A172 (cell line): ENCODE measurements around the gene ZBTB44. TPM values are rescaled to one million over a fixed set of nuclear protein-coding genes. Genes with fewer than 3 reads are reported as not detected.
"Not testable (repeated sequence)": the region's sequence is repeated elsewhere in the genome, so short reads cannot be mapped to it uniquely, and the experiment has no call there.

Experiments
- DNase-seq: peaks from one replicate; pipeline ENCODE4 v3.0.0-alpha.2; 2015; ENCODE audit warnings: low spot score
- total RNA-seq: library from RNA; depleted of rRNA; stranded (reverse); fragments of >200 nt; shearing (Covaris generic); gene quantifications from 2 replicates; pipeline ENCODE4 v1.2.3, GENCODE V29; 2014

Gene ZBTB44
- total RNA-seq, 1 experiment from 2014 or later, result 14.5 TPM

- no peak for DNase-seq
These were observed 1.1 kb downstream of the ZBTB44 start for GRCh38 chr11:130313383-130314183.

GRCh38 chr11:130312046-130312445 is 2.7 kb downstream of the ZBTB44 start:
- no peak for DNase-seq

DNA sequence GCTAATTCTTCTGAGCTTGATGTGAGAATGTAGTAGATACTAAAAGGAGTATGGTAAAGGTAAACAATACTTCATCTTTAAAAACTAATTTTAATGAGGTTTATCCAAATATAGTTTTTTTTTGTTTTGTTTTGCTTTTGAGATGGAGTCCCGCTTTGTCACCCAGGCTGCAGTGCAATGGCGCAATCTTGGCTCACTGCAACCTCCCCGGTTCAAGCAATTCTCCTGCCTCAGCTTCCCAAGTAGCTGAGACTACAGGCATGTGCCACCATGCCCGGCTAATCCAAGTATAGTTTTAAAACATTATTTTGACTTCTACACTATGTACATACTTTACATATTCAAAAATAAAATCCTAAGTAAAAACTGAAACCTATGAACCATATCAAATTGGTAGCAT is 4.1 kb downstream of the ZBTB44 start:
- no peak for DNase-seq

DNA sequence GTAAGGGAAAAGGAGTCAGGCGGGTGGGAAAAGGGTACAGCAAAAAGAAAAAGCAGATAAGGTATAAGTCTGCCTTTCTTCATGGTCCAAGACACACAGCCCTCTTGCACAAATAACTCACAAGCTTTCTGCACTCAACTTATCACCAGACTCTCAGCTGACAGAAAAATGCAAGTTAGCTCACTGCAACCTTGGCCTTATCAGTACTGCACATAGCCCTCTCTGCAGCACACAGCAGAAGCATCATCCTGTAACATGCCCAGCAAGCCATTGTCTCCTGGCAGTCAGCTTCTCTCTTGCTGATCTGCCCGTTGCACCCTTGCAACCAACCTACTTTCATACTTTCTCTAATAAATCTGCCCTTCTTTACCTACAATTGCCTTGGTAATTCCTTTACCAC is 5.8 kb downstream of the ZBTB44 start:
- no peak for DNase-seq

DNA sequence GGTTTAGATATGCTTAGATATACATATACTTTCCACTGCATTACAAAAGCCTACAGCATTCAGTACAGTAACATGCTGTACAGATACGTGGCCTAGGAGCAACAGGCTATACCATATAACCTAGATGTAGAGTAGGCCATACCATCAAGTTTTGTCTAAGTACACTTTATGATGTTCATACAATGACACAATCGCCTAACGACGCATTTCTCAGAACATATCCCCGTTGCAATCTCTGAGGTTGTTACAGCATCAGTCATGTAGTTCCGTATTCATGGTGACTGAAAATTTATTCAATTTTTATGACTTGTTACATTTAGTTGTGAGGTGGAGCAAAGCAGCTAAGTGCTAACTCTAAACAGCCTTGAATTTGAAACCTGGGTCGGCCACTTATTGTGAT is 6.7 kb downstream of the ZBTB44 start:
- no peak for DNase-seq

DNA sequence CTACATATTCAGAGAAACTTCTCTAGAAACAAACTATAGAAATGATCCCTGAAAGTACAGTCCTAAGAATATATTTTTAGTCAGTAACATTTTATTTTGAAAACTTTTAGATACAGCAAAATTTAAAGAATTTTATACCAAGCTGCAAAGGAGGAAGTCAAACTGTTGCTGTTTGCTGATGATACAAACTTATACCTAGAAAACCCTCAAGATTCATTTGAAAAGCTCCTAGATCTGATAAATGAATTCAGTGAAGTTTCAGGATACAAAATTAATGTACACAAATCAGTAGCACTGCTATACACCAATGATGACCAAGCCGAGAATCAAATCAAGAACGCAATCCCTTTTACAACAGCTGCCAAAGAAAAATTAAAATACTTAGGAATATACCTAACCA is 10.1 kb downstream of the ZBTB44 start:
- DNase-seq, result no peak

GRCh38 chr11:130301002-130301401 is 13.7 kb downstream of the ZBTB44 start:
- DNase-seq, result no peak

DNA sequence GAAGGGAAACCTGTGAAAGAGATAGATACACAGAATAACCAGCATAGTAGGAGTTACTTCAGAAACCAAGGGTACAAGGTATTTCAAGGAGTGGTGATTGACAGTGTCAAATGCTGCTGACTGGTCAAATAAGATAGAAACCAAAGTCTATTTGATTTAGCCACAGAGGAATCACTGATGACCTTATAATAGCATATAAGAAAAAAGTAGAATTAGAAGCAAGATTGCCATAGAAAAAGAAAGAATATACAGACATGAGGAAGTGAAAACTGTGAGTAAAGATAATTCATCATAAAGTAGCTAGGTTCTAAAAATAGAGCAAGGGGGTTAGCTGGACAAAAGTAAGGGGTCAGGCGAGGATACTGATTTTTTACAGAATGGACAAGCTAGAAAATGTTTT is 14.2 kb downstream of the ZBTB44 start:
- no peak for DNase-seq

DNA sequence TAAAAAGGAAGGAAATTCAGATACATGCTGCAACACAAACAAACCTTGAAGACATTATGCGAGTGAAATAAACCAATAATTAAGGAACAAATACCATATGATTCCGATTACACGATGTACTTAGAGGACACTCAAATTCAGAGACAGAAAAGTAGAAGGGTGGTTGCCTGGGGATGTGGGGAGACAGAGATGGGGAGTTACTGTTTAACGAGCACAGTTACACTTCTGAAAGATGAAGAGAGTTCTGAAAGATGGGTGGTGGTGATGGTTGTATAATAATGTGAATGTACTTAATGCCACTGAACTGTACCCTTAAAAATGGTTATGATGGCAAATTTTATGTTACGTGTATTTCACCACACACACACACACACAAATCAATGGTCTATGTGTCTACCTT is 14.7 kb downstream of the ZBTB44 start:
- DNase-seq, result no peak

- no peak for DNase-seq
These were observed 19.1 kb downstream of the ZBTB44 start for GRCh38 chr11:130295657-130296056.

- DNase-seq, result no peak
These were observed 32.6 kb downstream of the ZBTB44 start for GRCh38 chr11:130282111-130282510.

GRCh38 chr11:130281341-130281740 is 33.4 kb downstream of the ZBTB44 start:
- not testable (repeated sequence) for DNase-seq

DNA sequence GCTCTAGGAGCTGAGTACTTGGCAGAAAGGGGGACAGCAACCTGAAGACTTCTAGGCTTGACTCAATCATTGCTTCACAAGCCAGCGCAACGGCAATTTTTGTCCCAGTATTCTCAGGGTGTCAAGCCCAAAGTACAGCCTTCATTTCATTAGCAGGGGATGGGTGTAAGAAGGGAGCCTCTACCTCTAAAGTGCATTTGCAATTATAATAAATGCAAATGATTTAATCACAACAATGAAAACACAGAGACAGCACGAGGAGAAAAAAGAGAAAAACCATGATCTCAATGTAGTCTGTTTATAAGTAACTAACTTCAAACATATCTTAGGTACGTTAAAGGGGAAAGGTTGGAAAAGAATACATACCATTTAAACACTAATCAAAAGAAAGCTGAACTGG is 34.7 kb downstream of the ZBTB44 start:
- no peak for DNase-seq

- no peak for DNase-seq
These were observed 36.0 kb downstream of the ZBTB44 start for GRCh38 chr11:130278745-130279144.

GRCh38 chr11:130278151-130278550 is 36.6 kb downstream of the ZBTB44 start:
- no peak for DNase-seq

- no peak for DNase-seq
These were observed 42.4 kb downstream of the ZBTB44 start for GRCh38 chr11:130272336-130272735.

DNA sequence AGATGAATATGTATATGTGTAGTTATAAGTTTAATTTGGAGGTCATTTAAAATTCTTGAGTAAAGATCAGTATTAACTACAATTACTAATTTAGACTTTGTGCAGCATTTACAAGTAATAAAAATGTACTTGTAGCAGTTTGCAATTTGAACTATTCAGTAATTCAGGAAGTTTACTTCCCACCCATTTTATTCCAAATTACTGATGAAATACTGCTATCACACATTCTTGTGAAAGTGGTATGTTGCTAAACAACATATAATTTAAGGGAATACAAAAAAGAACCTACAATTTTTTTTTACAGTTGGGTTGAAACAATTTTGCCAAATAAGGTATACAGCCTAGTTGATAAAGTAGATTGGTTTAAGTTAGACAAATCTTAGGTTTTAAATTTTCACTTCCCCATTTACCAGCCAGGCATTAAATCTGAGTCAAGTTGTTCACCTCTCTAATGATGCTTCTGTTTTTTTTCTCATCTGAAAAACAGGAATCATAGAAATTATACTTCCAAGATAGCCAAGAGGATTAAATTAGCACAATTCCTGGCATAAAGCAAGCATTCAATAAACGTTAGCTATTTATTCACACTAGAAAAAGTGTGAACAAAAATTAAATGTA is 45.3 kb downstream of the ZBTB44 start:
- no peak for DNase-seq

GRCh38 chr11:130263351-130263750 is 51.4 kb downstream of the ZBTB44 start:
- DNase-seq, result no peak

DNA sequence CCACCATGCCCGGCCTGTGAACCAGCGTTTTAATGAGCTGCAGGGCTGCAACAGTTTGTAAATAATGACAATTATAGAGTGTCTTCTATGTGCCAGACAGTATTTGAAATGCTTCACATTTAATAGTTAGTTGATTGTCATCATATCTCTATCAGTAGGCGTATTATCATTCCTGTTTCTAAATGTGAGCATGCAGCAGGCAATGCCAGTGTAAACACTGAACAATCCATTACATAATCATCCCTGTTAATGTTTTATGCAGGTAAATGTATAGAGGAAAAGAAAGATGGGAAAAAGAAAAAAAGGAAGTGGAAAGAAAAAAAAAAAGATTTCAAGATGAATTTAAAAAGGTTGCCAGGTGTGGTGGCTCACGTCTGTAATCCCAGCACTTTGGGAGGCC is 52.3 kb downstream of the ZBTB44 start:
- no peak for DNase-seq

- no peak for DNase-seq
These were observed 53.1 kb downstream of the ZBTB44 start for GRCh38 chr11:130261571-130261970.

DNA sequence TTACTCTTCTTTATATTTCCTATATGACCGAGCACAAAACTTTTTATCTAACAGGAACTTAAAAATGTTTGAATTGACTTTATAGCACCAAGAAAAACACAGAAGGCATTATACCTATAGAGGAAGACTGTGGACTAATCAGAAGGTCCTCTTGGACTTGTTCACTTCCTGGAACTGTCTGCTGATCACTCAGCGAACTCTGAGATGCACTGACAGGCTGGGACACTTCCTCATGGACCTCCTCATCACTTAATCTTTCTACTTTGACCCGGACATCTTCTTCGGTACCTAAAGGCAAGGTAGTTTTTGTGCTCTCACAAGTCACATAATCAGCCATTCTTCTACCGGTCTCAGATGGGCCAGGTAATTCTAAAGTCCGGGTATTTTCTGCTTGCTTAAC is 54.0 kb downstream of the ZBTB44 start:
- DNase-seq, result no peak

GRCh38 chr11:130260080-130260627 is 54.6 kb downstream of the ZBTB44 start:
- no peak for DNase-seq

GRCh38 chr11:130251763-130252162 is 63.0 kb downstream of the ZBTB44 start:
- DNase-seq, result not testable (repeated sequence)
